Left cardiac atrium (tissue), 4 donors: ENCODE measurements around the gene RAB37. TPM values are rescaled to one million over a fixed set of nuclear protein-coding genes. Genes with fewer than 3 reads are reported as not detected.
A peak's percentile ranks its signal among the peaks of the same experiment; 100 is the strongest.

ENCODE experiments used
- ATAC-seq, 2 donors: fragments of 200-7000 bp; cut with Tn5 transposase; one replicate each; pipeline ENCODE4 v1.9.1; 2020; ENCODE audit warnings: mild to moderate bottlenecking in 2 of 2, moderate library complexity in 2 of 2
- DNase-seq: peaks from one replicate; pipeline ENCODE4 v3.0.0-alpha.2; 2020
- intact Hi-C, 2 donors: fragments of 100-400 bp; cut with DNase I; formaldehyde crosslinking; loops; one replicate each; pipeline versions ENCODE4 v1.14.1 to v1.15.1; 2022 to 2023
- total RNA-seq, 2 donors: library from RNA; stranded (reverse); fragmentation: NEBNext Ultra II Directional; extraction: Animal tissue kit (Norgen Biotek cat#: 25700); gene quantifications; one replicate each; pipeline ENCODE4 v1.2.1, GENCODE V29; 2021
- donor health status: DM: no; HTN: yes; CAD: no.
- donor health status: DM: no; HTN: yes; CAD: no; lungs with severe emphysema.
- donor health status: DM: yes; HTN: yes; CAD: no.
- donor health status: Dilated cardiomyopathy.

The RAB37 gene
- total RNA-seq, 2 donors from 2014 or later = 0.58 to 3.2 TPM

DNA sequence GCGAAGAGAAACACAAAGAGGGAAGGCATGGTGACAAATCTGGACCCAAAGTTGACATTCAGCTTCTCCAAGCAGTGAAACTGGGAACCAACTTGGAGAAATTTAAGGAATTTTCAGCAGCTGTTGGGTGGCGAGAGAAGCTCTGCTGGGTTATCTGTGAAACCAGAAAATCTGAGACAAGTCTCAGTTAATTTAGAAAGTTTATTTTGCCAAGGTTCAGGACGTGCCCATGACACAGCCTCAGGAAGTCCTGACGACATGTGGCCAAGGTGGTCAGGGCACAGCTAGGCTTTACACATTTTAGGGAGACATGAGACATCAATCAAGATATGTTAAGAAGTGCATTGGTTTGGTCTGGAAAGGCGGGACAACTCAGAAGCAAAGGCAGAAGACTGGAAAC is 13.2 kb upstream of the RAB37 start:
- ATAC-seq = no peak
- intact Hi-C loops = no loop called here
- no peak for DNase-seq

DNA sequence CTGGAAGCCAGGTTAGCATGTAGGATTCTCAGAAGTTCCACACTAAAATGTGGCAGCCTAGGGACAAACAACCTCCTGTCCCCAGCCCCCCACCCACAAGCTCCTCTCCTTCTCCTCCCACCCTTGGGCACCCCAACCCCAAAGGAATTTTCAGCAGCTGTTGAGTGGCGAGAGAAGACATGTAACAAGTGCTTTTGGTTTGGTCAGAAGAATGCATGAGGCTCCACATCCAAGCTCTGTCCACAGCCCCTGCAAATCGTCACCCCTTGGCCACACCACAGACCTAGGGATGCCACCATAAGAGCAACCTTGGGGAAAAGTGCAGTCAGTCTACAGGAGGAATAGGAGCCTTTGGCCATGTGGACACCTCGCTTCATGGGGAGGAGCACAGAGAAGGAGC is 11.9 kb upstream of the RAB37 start:
- no peak for ATAC-seq
- intact Hi-C loops = no loop called here
- no peak for DNase-seq

DNA sequence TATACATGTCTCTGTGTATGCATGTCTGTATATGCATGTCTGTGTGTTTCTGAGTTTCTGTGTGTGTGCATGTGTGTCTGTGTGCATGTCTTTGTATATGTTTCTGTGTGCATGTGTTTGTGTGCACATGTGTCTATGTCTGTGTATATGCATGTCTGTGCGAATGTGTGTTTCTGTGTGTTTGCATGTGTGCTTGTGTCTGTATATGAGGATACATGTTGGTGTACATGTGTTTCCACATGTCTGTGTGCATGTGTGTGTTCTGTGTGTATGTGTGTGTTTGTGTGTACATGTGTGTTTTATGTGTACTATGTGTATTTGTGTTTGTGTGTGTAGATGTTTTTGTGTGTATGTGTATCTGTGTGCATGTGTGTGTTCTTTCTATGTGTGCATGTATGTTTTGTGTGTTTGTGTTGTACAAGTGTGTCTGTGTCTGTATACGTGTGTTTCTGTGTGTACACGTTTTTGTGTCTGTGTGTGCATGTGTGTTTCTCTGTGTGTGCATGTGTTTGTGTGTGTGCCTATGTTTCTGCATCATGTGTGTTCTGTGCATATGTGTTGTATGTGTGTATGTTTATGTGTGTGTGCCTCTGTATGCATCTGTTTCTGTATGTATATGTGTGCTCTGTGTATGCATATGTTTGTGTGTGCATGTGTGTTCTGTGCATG is 8.9 kb upstream of the RAB37 start:
- intact Hi-C loops = no loop called here
- DNase-seq (no peak), ATAC-seq (no peak)

DNA sequence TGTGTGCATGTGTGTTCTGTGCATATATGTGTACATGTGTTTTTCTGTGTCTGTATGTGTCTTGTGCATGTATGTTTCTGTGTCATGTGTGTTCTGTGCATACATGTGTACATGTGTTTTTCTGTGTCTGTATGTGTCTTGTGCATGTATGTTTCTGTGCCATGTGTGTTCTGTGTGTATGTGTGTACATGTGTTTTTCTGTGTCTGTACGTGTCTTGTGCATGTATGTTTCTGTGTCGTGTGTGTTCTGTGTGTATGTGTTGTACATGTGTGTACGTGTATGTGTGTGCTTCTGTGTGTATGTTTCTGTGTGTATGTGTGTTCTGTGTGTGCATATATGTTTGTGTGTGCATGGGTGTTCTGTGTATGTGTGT is 8.4 kb upstream of the RAB37 start:
- no peak for ATAC-seq

DNA sequence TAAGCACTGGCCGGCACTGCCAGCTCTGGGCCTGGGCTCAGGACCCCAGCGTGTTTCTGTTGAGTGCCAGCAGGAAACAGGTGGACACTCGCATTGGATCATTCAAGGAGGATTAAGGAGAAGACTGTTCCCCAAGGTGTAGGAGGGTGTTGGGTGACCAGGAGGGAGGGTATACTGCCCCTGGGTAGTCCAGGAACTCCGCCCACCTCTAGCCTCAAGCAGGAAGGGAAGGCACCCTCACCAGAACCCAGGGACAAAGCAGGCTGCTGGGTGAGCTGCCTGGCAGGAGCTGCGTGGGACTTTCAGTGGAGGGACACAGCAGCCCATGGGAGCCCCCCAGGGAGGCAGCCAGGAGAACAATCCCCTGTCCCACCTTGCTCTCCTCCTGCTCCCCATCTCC is 7.7 kb upstream of the RAB37 start:
- intact Hi-C loops = no loop called here
- no peak for ATAC-seq
- no peak for DNase-seq

More for the DNA sequence above, 8.4 kb upstream of the RAB37 start:
- intact Hi-C loops = no loop called here
- DNase-seq = no peak

DNA sequence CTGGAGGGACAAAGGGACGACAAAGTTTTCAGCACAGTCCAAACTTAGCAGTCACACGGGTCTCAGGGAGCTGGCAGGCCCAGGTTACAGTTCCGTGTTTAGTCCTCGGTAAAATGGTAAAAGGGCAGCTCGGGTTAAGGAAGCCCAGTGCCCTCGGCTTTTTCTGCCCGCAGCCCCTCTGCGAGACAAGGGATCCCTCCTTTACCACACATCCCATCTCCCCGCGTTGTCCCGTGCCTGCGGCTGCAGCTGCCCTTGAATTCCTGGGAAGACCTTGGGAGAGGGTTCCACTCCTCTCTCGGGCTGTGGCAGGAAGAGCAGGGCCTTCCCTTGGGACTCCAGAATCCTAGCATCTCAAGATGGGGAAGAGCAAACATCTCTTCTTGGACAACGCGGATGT is 7.2 kb upstream of the RAB37 start:
- DNase-seq = no peak
- intact Hi-C loops = no loop called here
- no peak for ATAC-seq

DNA sequence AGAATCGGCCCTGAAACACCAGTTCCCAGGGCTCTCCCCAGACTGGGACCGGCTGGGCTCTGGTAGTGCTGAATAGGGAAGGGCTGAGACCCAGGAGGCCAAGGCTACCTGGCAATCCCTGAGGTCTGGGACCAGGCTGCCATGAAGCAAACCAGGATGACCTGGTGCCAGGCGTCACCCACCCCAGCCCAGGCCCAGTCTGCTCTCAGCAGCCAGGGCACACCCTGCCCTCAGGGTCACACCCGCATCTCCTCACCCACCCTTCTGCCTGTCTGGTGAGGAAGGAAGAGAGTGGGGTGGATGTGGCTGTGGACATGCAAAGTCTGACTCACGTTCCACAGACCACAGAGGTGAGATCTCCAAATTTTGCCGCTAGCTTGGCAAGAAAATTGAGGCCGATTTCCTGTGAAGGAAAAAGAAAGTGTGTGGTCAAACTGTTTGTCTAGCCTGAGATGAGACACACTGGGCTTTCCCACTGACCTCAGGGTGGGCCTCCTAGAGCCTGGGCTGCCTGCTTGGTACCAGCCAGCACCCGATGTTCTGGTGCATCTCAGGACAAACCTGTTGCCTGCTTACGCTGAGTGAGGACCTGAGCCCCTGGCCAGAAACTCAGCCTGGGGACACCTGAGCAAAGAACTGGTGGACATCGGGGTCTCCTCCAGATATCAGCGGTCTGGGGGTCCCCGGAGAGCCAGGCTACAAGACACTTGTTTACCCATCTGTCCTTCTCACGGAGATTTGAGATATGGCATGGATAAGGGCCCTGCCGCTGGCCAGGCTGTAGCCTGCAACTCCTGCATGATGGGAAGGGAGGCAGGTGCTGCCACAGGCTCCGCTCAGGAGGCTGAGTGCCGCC is 6.3 kb upstream of the RAB37 start:
- peak; percentile 35 to 57 for ATAC-seq
- DNase-seq = no peak
- intact Hi-C loops = no loop called here

DNA sequence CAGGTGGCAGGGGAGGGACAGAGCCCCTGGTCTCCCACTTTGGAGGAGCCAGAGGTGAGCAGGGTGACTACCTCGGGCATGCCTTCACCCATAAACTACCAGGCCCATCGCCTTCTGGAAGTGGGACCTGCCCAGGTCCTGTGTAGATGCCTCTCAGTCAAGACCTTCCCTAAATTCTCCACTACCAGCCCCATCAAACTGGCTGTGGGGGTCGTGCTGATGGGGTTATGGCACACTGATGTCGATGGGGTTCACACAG is 5.8 kb upstream of the RAB37 start:
- no peak for ATAC-seq
- intact Hi-C loops = no loop called here
- DNase-seq = no peak

DNA sequence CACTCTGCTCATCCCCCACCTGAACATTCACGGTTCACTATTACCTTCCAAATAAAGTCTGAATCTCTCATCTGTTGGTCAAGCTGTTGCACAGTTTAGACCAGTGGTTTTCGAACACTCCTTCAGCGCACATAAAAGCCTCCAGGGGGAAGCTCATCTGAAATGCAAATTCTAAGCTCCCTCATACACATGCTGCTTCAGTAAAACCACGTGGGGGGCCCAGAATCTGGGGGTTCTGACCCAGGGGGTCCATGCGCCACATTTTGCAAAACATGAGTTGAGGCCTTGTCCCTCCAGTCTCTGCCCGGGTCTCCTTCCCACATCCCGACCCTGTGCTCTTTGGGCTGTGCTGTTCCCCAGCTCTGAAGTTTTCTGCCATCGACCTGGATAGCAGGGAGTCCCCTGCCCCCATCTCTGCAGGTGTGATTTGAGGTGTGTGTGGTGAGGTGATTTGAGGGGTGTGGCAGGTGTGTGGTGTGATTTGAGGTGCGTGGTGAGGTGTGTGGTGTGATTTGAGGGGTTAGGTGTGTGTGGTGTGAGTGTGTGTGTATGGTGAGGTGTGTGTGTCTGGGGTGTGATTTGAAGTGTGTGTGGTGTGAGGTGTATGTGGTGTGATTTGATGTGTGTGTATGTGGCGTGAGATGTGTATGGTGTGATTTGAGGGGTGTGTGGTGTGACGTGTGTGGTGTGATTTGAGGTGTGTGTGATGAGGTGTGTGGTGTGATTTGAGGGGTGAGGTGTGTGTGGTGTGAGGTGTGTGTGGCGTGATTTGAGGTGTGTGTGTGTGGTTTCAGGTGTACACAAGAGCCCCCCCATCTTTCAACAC is 4.8 kb upstream of the RAB37 start:
- intact Hi-C loops = no loop called here
- ATAC-seq (no peak), DNase-seq (no peak)

DNA sequence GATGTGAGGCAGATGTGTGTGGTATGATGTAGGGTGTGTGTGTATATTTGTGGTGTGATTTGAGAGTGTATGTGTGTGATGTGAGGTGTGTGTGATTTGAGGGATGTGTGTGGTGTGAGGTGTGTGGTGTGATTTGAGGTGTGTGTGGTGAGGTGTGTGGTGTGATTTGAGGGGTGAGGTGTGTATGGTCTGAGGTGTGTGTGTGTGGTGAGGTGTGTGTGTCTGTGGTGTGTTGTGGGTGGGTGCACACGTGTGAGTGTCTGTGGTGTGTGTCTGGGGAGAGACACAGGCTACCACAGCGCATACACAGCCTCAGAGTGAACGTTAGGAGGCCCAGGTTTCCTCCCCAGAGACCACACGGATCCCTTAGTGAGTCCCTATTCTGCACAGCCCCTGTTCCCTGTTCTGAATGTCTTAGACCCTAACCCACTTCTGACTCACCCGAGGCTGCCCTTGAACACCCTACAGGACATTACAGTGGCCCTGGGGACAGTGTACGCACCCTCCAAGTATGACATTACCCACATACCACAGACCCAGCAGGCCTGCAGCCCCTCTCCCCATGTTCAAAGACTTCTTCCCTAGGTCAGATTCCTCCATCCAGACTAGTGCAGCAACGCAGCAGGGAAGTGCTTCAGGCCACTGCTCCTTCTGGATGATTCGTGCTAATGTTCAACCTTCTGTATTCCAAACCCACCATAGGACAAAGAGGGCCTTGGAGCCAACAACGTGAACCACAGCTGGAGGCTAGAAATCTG is 3.5 kb upstream of the RAB37 start:
- ATAC-seq (no peak), DNase-seq (no peak)
- intact Hi-C loops = no loop called here

DNA sequence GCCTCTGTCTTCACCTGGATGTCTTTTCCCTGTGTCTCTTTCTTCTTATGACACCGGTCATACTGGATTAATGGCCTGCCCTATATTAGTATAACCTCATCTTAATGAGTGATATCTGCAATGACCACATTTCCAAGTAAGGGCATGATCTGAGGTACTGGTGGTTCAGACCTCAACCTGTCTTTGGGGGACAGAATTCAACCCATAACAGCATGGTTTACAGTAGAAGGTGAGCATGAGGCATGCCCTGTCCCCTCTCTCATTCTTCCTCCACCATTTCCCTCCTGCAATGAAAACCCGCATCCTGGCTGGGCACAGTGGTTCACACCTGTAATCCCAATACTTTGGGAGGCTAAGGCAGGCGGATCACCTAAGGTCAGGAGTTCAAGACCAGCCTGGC is 2.8 kb upstream of the RAB37 start:
- DNase-seq (no peak), ATAC-seq (no peak)
- intact Hi-C loops = no loop called here

DNA sequence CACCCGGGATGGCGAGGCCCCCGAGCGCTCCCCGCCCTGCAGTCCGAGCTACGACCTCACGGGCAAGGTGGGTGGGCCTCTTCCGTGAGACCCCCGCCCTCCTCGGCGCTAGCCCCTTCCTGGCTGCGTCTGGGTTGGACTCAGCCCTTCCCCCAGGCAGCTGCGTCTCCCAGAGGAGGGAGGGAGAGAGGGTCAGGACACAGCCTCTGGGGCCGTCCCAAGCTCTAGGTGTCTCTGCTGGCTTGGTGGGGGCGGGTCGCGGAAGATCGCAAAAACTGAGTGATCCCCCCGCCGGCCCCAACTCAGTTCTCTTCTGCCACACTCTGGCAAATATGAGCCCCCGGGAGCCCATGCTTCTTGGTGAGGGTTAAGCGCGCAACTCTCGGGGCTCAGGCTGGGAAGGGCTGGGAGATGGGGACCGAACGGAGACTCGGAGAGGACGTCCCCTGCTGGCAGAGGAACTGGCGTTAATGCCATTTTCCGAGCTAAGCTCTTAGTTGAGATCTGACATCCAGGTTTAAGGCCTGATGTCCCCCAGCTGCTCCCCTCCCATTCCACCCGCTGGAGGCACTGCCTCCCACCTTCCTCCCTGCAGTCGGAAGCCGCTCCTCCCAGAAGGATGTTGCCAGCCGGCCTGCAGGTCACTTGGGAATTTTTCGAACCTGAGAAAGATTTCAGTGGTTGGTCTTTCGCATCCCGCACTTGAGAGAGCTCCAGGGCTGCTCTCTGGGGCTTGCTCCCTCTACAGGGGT is 419 bp downstream of the RAB37 start:
- ATAC-seq = peak; percentile 6 to 24
- intact Hi-C loops = loop anchor here in 1 of 2 donors (5.0 kb wide), 1 partner anchor 80 kb away; no protein-coding TSS in a partner anchor
- no peak for DNase-seq

DNA sequence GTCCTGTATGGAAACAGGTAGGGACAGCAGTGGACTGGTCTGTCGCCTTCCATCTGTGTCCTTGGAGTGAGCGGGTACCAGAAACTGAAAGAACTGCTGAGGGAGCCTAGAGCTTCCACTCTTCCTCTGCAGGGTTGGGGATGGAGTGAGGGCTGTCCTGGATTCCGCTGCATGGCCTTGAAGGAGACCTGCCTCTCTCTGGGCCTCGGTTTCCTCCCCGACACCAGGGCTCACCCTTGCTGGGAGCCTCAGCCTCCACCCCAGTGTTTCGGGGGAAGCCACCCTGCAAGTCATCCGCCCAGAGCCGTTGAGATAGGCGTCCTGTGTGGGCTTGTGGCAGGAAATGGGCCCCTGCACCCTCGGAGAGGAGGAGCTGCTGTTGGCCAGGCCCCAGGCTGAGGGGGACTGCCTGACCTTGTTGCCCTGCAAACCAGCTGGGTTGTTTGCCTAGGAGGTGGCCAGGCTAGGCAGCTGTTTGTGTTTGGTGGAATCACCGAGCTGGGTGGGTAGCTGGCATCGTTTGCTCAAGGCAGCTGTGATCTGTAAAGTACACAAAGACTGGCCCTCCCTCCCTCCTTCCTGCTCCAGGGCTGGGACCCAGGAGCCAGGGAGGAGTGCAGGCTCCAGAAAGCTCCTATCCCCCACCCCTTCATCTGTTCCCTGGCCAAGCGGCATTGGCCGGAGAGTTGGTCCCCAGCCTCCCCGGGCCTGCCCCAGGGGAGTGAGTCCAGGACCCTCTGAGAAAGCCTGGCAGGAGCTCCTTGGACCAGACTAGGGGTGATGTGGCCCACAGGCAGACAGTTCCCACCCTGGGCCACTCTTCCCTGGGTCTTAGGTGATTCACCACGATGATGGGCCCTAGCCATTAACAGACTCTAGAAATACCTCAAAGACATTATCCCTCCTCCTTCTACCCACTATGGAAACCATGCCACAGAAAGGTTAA is 1.3 kb downstream of the RAB37 start:
- no peak for DNase-seq
- intact Hi-C loops = loop anchor here in 1 of 2 donors (5.0 kb wide), 1 partner anchor 81 kb away; no protein-coding TSS in a partner anchor
- ATAC-seq = peak; percentile 38 to 42

DNA sequence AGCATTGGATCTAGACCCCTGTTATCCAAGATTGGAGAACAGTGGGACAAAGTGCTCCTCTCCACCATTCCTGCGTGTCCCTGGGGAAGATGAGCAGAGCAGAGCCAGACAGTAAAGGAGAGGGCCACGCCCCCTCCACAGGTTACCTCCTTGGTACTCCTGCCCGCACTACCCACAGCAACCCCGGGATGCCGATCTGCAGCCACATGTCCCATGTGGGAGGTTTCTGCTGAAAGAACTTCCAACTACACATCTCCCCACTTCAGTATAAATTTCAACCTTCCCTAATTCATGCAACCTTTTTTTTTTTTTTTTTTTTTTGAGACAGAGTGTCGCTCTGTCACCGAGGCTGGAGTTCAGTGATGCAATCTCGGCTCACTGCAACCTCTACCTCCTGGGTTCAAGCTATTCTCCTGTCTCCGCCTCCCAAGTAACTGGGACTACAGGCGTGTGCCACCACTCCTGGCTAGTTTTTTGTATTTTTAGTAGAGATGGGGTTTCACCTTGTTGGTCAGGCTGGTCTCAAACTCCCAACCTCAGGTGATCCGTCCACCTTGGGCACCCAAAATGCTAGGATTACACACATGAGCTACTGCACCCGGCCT is 2.3 kb downstream of the RAB37 start:
- intact Hi-C loops = loop anchor here in 1 of 2 donors (5.0 kb wide), 1 partner anchor 82 kb away; no protein-coding TSS in a partner anchor
- ATAC-seq (no peak), DNase-seq (no peak)

DNA sequence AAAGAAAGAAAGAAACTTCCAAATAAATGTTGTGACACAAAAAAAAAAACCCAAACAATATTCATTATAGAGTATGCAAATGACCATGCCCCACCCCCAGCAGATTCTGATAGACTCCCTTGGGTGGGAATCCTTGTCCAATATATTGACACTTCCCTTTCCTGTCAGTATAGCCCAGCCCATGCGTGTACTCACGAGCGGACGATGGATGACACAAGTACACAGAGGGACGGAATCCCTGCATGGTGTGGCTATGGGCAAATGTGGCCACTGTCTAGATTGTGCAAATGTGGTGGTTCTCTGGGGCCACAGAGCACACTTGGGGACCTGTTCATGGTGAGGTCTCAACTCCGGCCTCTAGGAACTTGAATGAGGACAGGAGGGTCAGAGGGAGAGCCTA is 3.1 kb downstream of the RAB37 start:
- intact Hi-C loops = loop anchor here in 1 of 2 donors (10.0 kb wide), 1 partner anchor 125 kb away; no protein-coding TSS in a partner anchor
- no peak for DNase-seq
- no peak for ATAC-seq

DNA sequence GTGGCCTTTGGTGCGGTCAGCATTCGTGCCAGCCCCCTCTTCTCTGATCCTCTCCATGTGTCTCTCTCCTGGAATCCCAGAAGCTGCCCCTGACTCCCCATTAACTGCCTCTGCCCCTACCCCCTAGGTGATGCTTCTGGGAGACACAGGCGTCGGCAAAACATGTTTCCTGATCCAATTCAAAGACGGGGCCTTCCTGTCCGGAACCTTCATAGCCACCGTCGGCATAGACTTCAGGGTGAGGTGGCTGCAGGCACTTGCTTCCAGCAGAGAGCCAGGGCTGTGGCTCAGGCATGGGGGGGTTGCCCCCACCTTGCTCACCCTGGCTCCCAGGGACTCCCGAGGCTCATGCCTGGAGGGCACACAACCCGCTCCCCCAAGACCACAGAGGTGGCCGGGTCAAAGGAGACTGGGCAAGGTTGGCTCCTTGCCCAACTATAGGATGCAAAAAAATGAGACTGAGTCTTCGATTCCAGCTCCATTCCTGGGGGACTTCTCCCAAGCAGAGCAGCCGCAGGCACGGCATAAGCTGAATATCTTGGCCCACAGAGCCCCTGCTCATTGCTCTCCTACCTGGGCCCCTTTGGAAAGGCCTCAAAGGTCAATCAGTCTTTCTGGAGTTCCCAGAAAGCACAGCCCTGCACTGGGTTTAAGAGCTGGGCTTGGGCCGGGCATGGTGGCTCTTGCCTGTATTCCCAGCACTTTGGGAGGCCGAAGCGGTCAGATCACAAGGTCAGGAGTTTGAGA is 3.8 kb downstream of the RAB37 start:
- DNase-seq (no peak), ATAC-seq (no peak)
- intact Hi-C loops = loop anchor here in 1 of 2 donors (10.0 kb wide), 1 partner anchor 124 kb away; no protein-coding TSS in a partner anchor
